ENCODE measurements around the gene KLHL17.
"Not testable (repeated sequence)": the region's sequence is repeated elsewhere in the genome, so short reads cannot be mapped to it uniquely, and the experiment has no call there.

The KLHL17 gene

DNA sequence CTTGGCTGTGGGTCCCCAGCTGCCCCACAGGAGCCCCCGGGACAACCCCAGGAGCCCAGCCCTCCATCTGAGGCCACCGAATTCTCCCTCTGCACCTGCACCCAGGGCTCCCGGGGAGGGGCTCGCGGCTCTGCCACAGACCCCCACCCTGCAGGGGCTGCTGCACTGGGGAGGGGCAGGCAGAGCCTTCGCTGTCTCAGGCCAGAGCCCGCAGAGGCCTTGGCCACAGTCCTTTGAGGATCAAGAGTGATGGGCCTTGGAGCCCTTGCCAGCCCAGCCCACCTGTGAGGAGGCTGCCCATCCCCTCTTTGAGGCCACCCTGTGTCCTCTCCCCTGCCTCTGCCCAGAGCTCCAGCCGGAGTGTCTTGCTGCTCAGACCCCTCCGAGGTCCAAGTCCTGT is 15.0 kb downstream of the KLHL17 start:
- H3K4me1 ChIP-seq: peaks cover 0 to 14% (median 7%) of the 10 kb centered on the region in 4 donors
- no peak for DNase-seq
- H3K27ac ChIP-seq: no peak overlapping the region
- H3K9me3 ChIP-seq: no peaks in the 10 kb centered on the region
- intact Hi-C loops (cut with DNase I; ENCODE audit: low total_unique reads): no loop called here
- TF ChIP-seq CTCF (IDR thresholded peaks at IDR 0.05): no peak
- no peaks in the 10 kb centered on the region for H3K36me3 ChIP-seq
- peaks cover 0 to 59% of the 10 kb centered on the region in 2 donors for H3K27me3 ChIP-seq
- H3K4me3 ChIP-seq: no peak overlapping the region

GRCh38 chr1:975896-976683 is 15.7 kb downstream of the KLHL17 start:
- Histone ChIP-seq H3K36me3 (no peaks in the 10 kb centered on the region), H3K27ac (peak overlapping the region in 1 of 2 donors; percentile 46), H3K9me3 (no peaks in the 10 kb centered on the region), H3K4me3 (peak overlapping the region; percentile 37 to 40), H3K27me3 (peaks cover 0 to 52% of the 10 kb centered on the region in 2 donors), H3K4me1 (peaks cover 0 to 14% (median 12%) of the 10 kb centered on the region in 4 donors)
- intact Hi-C loops (cut with DNase I; ENCODE audit: low total_unique reads): no loop called here
- DNase-seq: peak; percentile 58 to 83
- TF ChIP-seq CTCF (IDR thresholded peaks at IDR 0.05): peak; percentile 71 to 78

- intact Hi-C loops (cut with DNase I; ENCODE audit: low total_unique reads); H3K4me3 ChIP-seq; H3K36me3 ChIP-seq; DNase-seq; H3K27ac ChIP-seq; H3K9me3 ChIP-seq: not testable (repeated sequence)
- Histone ChIP-seq H3K27me3 (peaks cover 0 to 45% of the 10 kb centered on the region in 2 donors), H3K4me1 (peaks cover 0 to 20% (median 17%) of the 10 kb centered on the region in 4 donors)
Measured at GRCh38 chr1:976791-977190, 16.4 kb downstream of the KLHL17 start.

GRCh38 chr1:978069-978834 is 17.9 kb downstream of the KLHL17 start:
- TF ChIP-seq CTCF (IDR thresholded peaks at IDR 0.05): no peak
- Histone ChIP-seq H3K27ac (no peak overlapping the region), H3K4me1 (peaks cover 0 to 27% (median 25%) of the 10 kb centered on the region in 4 donors), H3K36me3 (no peaks in the 10 kb centered on the region), H3K4me3 (no peak overlapping the region), H3K9me3 (no peaks in the 10 kb centered on the region), H3K27me3 (peaks cover 0 to 30% of the 10 kb centered on the region in 2 donors)
- DNase-seq: no peak
- intact Hi-C loops (cut with DNase I; ENCODE audit: low total_unique reads): no loop called here

GRCh38 chr1:978835-979743 is 18.7 kb downstream of the KLHL17 start:
- H3K9me3 ChIP-seq: no peaks in the 10 kb centered on the region
- H3K4me3 ChIP-seq: no peak overlapping the region
- no peak overlapping the region for H3K27ac ChIP-seq
- DNase-seq: no peak
- peaks cover 0 to 30% (median 28%) of the 10 kb centered on the region in 4 donors for H3K4me1 ChIP-seq
- no peaks in the 10 kb centered on the region for H3K36me3 ChIP-seq
- H3K27me3 ChIP-seq: peaks cover 0 to 24% of the 10 kb centered on the region in 2 donors
- no peak for TF ChIP-seq CTCF (IDR thresholded peaks at IDR 0.05)
- intact Hi-C loops (cut with DNase I; ENCODE audit: low total_unique reads): no loop called here

All from tibial artery (tissue), 4 donors.